MM.1S (cell line): ENCODE data around the gene SNX15.

Experiments used
- CTCF ChIP-seq: fragments of 300-600 bp; sonication (generic); IDR thresholded peaks from 2 replicates; pipeline ENCODE4 v1.5.1; 2016; ENCODE audit warnings: antibody characterized with exemption, low read length, mixed read lengths
- EZH2 ChIP-seq: fragments of 300-600 bp; sonication (generic); optimal IDR thresholded peaks from 2 replicates; pipeline ENCODE3; 2017; ENCODE audit warnings: low read depth, mild to moderate bottlenecking, antibody characterized with exemption, low read length, mixed read lengths
- EZH2phosphoT487 ChIP-seq: fragments of 300-600 bp; sonication (generic); IDR thresholded peaks from 2 replicates; pipeline ENCODE4 v1.6.1; 2018; ENCODE audit warnings: antibody characterized with exemption, low read length

GRCh38 chr11:65064847-65065240, 37.6 kb downstream of the SNX15 start:
- TF ChIP-seq CTCF, result no peak
- TF ChIP-seq EZH2phosphoT487, result no peak
- TF ChIP-seq EZH2, result no peak
